Keratinocyte (primary cell): Measurements from ENCODE around the gene ADAMTS17. TPM values are rescaled to one million over a fixed set of nuclear protein-coding genes. Genes with fewer than 3 reads are reported as not detected.

Source experiments
- DNase-seq: peaks from one replicate; pipeline ENCODE4 v3.0.0-alpha.2; 2011; ENCODE audit warnings: low read depth, missing footprints, low spot score
- FAIRE-seq: peaks from 2 replicates; lab custom pipeline; 2011; peaks lifted over from hg19 to GRCh38; lab: Jason Lieb, UNC
- H2AFZ ChIP-seq: 2 replicates; pipeline ENCODE4 v1.6.0; 2012; ENCODE audit warnings: low read length, control low read depth, inconsistent platforms; ENCODE audit not compliant: control insufficient read depth
- H3K27ac ChIP-seq: 2 replicates; pipeline ENCODE4 v1.5.1; 2011; ENCODE audit warnings: low read length; ENCODE audit not compliant: control insufficient read depth, insufficient read depth
- H3K27me3 ChIP-seq: 3 replicates; pipeline ENCODE4 v1.6.0; 2011; ENCODE audit warnings: low read length; ENCODE audit not compliant: control insufficient read depth, insufficient read depth; ENCODE audit errors: extremely low read depth
- H3K36me3 ChIP-seq, 2 experiments: 2 replicates in 1 of 2; 3 replicates in 1 of 2; pipeline ENCODE4 v1.5.1; 2011; ENCODE audit warnings: low read length in 2 of 2, mild to moderate bottlenecking in 1 of 2; ENCODE audit not compliant: control insufficient read depth in 2 of 2, insufficient read depth in 2 of 2; ENCODE audit errors: extremely low read depth in 1 of 2
- H3K4me1 ChIP-seq: 3 replicates; pipeline ENCODE4 v1.5.1; 2011; ENCODE audit warnings: low read length; ENCODE audit not compliant: control insufficient read depth, insufficient read depth; ENCODE audit errors: extremely low read depth
- H3K4me2 ChIP-seq: 3 replicates; pipeline ENCODE4 v1.6.0; 2011; ENCODE audit warnings: low read depth, low read length; ENCODE audit not compliant: control insufficient read depth, insufficient read depth; ENCODE audit errors: extremely low read depth
- H3K4me3 ChIP-seq, 3 experiments: fragments of 200-600 bp in 1 of 3; sonication (generic) in 1 of 3; 2 replicates in 2 of 3; 3 replicates in 1 of 3; pipeline ENCODE4 v1.5.1; 2011 to 2016; ENCODE audit warnings: low read length in 3 of 3, mild to moderate bottlenecking in 3 of 3, control low read depth in 2 of 3, inconsistent platforms in 1 of 3, low read depth in 1 of 3, mixed read lengths in 1 of 3, mixed run types in 1 of 3, moderate library complexity in 1 of 3; ENCODE audit not compliant: control insufficient read depth in 2 of 3, insufficient read depth in 2 of 3; ENCODE audit errors: extremely low read depth in 1 of 3
- H3K79me2 ChIP-seq: 2 replicates; pipeline ENCODE4 v1.6.0; 2012; ENCODE audit warnings: low read length; ENCODE audit not compliant: control insufficient read depth, insufficient read depth
- H3K9ac ChIP-seq: 3 replicates; pipeline ENCODE4 v1.6.0; 2011; ENCODE audit warnings: low read length; ENCODE audit not compliant: control insufficient read depth, insufficient read depth; ENCODE audit errors: extremely low read depth
- H3K9me1 ChIP-seq: 3 replicates; pipeline ENCODE4 v1.6.0; 2011; ENCODE audit warnings: low read length; ENCODE audit not compliant: control insufficient read depth, insufficient read depth; ENCODE audit errors: extremely low read depth
- H3K9me3 ChIP-seq: 2 replicates; pipeline ENCODE4 v1.5.1; 2012; ENCODE audit warnings: low read depth, low read length; ENCODE audit not compliant: control insufficient read depth
- H4K20me1 ChIP-seq: 3 replicates; pipeline ENCODE4 v1.6.0; 2011; ENCODE audit warnings: low read length; ENCODE audit not compliant: control insufficient read depth, insufficient read depth; ENCODE audit errors: extremely low read depth
- CTCF ChIP-seq, 3 experiments: IDR thresholded peaks in 1 of 3; conservative IDR thresholded peaks in 1 of 3; optimal IDR thresholded peaks in 1 of 3; 2 replicates in 2 of 3; 3 replicates in 1 of 3; pipeline versions ENCODE3 to v1.5.1; 2011; ENCODE audit warnings: low read length in 3 of 3, mild to moderate bottlenecking in 3 of 3, moderate library complexity in 2 of 3, control low read depth in 1 of 3, inconsistent platforms in 1 of 3; ENCODE audit not compliant: insufficient read depth in 2 of 3; ENCODE audit errors: extremely low read depth in 1 of 3
- EZH2 ChIP-seq: IDR thresholded peaks from one replicate; pipeline ENCODE4 v1.6.1; 2012; ENCODE audit warnings: inconsistent platforms, mild to moderate bottlenecking, low read length, moderate library complexity
- dilution Hi-C: fragments of 300-500 bp; cut with MboI; formaldehyde crosslinking; loops from one replicate; pipeline ENCODE4 v1.7.0; 2020; ENCODE audit warnings: low sequenced_read_pairs; ENCODE audit not compliant: extremely low pct_ligation_motif_present
- polyA plus RNA-seq, 5 experiments: library from polyadenylated mRNA; depleted of rRNA in 3 of 5; stranded (reverse) in 3 of 5; stranded (forward) in 1 of 5; unstranded in 1 of 5; fragments of >200 nt; gene quantifications; 1 replicate in 1 of 5; 2 replicates in 3 of 5; 3 replicates in 1 of 5; pipeline versions ENCODE4 v1.2.1 to v1.2.3, GENCODE V29; 2011 to 2012; ENCODE audit warnings: missing spikeins in 2 of 5, low read depth in 1 of 5, low replicate concordance in 1 of 5

The ADAMTS17 gene
- polyA plus RNA-seq, 1 donor (not counting 4 experiments of a cell fraction or from before 2014, with no cell fraction given) = 0.18 TPM

GRCh38 chr15:100170291-100171210 lies 171.2 kb downstream of the ADAMTS17 start:
- Histone ChIP-seq H3K9ac (no peak overlapping the region), H3K27ac (no peak overlapping the region), H3K9me1 (no peaks in the 10 kb centered on the region), H2AFZ (no peak overlapping the region), H3K79me2 (no peaks in the 10 kb centered on the region), H3K27me3 (peaks cover 6% of the 10 kb centered on the region), H3K36me3 (no peaks in the 10 kb centered on the region), H3K4me2 (no peak overlapping the region), H4K20me1 (no peaks in the 10 kb centered on the region), H3K9me3 (peaks cover 9% of the 10 kb centered on the region), H3K4me1 (no peaks in the 10 kb centered on the region), H3K4me3 (no peak overlapping the region)
- TF ChIP-seq EZH2 = no peak
- TF ChIP-seq CTCF (optimal IDR thresholded peaks at IDR 0.05 in 1 of 3, IDR thresholded peaks at IDR 0.05 in 1 of 3, conservative IDR thresholded peaks at IDR 0.05 in 1 of 3; ENCODE audit: extremely low read depth in 1 of 3, insufficient read depth in 2 of 3, low read length in 3 of 3) = no peak
- FAIRE-seq (no peak), DNase-seq (no peak)
- dilution Hi-C loops = no loop called here

GRCh38 chr15:100169615-100170290 lies 172.0 kb downstream of the ADAMTS17 start:
- no peak for FAIRE-seq

More at GRCh38 chr15:100169615-100170290, 172.0 kb downstream of the ADAMTS17 start:
- Histone ChIP-seq H3K4me2 (no peak overlapping the region), H3K36me3 (no peaks in the 10 kb centered on the region), H3K27me3 (peaks cover 11% of the 10 kb centered on the region), H3K4me3 (no peak overlapping the region), H3K27ac (no peak overlapping the region), H2AFZ (no peak overlapping the region), H3K79me2 (no peaks in the 10 kb centered on the region), H3K9me3 (peaks cover 9% of the 10 kb centered on the region), H3K4me1 (no peaks in the 10 kb centered on the region), H3K9me1 (no peaks in the 10 kb centered on the region), H4K20me1 (no peaks in the 10 kb centered on the region), H3K9ac (no peak overlapping the region)
- DNase-seq = no peak
- dilution Hi-C loops = no loop called here
- TF ChIP-seq CTCF (optimal IDR thresholded peaks at IDR 0.05 in 1 of 3, IDR thresholded peaks at IDR 0.05 in 1 of 3, conservative IDR thresholded peaks at IDR 0.05 in 1 of 3; ENCODE audit: extremely low read depth in 1 of 3, insufficient read depth in 2 of 3, low read length in 3 of 3) (no peak), EZH2 (no peak)
